Measurements from ENCODE around the gene TUBAL3. TPM values are rescaled to one million over a fixed set of nuclear protein-coding genes. Genes with fewer than 3 reads are reported as not detected.
A peak's percentile ranks its signal among the peaks of the same experiment; 100 is the strongest.

The TUBAL3 gene
- total RNA-seq, 1 donor, result not detected

- DNase-seq (ENCODE audit: low read depth), result peak; percentile 36
- no peak for TF ChIP-seq CTCF (IDR thresholded peaks at IDR 0.05; ENCODE audit: insufficient read depth, low read length)
- peak overlapping the region; percentile 87 for H3K4me3 ChIP-seq (ENCODE audit: low read depth, low read length)
Measured at GRCh38 chr10:5447611-5448071, 43.0 kb upstream of the TUBAL3 start.

GRCh38 chr10:5447056-5447455 lies 42.4 kb upstream of the TUBAL3 start:
- no peak for TF ChIP-seq CTCF (IDR thresholded peaks at IDR 0.05; ENCODE audit: insufficient read depth, low read length)
- peak overlapping the region; percentile 87 for H3K4me3 ChIP-seq (ENCODE audit: low read depth, low read length)
- peak; percentile 54 for DNase-seq (ENCODE audit: low read depth)

GRCh38 chr10:5446390-5446926 lies 41.8 kb upstream of the TUBAL3 start:
- peak overlapping the region; percentile 87 for H3K4me3 ChIP-seq (ENCODE audit: low read depth, low read length)
- peak; percentile 89 for DNase-seq (ENCODE audit: low read depth)
- TF ChIP-seq CTCF (IDR thresholded peaks at IDR 0.05; ENCODE audit: insufficient read depth, low read length), result no peak

- TF ChIP-seq CTCF (IDR thresholded peaks at IDR 0.05; ENCODE audit: insufficient read depth, low read length), result no peak
- no peak overlapping the region for H3K4me3 ChIP-seq (ENCODE audit: low read depth, low read length)
- no peak for DNase-seq (ENCODE audit: low read depth)
Measured at GRCh38 chr10:5445006-5445405, 40.4 kb upstream of the TUBAL3 start.

- no peak for DNase-seq (ENCODE audit: low read depth)
- no peak for TF ChIP-seq CTCF (IDR thresholded peaks at IDR 0.05; ENCODE audit: insufficient read depth, low read length)
- no peak overlapping the region for H3K4me3 ChIP-seq (ENCODE audit: low read depth, low read length)
Measured at GRCh38 chr10:5443429-5443828, 38.8 kb upstream of the TUBAL3 start.

- TF ChIP-seq CTCF (IDR thresholded peaks at IDR 0.05; ENCODE audit: insufficient read depth, low read length), result no peak
- H3K4me3 ChIP-seq (ENCODE audit: low read depth, low read length), result no peak overlapping the region
- no peak for DNase-seq (ENCODE audit: low read depth)
Measured at GRCh38 chr10:5442990-5443370, 38.4 kb upstream of the TUBAL3 start.

All from fibroblast of the aortic adventitia (primary cell).